Heart right ventricle (tissue), 16 donors: ENCODE results near the gene FYTTD1. TPM values are rescaled to one million over a fixed set of nuclear protein-coding genes. Genes with fewer than 3 reads are reported as not detected.
A peak's percentile ranks its signal among the peaks of the same experiment; 100 is the strongest.

ENCODE experiments used
- ATAC-seq, 8 donors: fragments of 200-7000 bp; cut with Tn5 transposase; one replicate each; pipeline ENCODE4 v1.9.1; 2020; ENCODE audit warnings: mild to moderate bottlenecking in 8 of 8, moderate library complexity in 8 of 8, moderate number of reproducible peaks in 1 of 8
- DNase-seq, 2 donors: peaks; one replicate each; pipeline ENCODE4 v3.0.0-alpha.2; 2020
- H3K27ac ChIP-seq, 10 donors: fragments of 200-600 bp; sonication (generic) in 2 of 10; one replicate each; pipeline versions ENCODE4 v1.5.0 to v1.8.0; 2020 to 2022; ENCODE audit warnings: mild to moderate bottlenecking in 3 of 10
- H3K27me3 ChIP-seq, 7 donors: fragments of 200-600 bp; one replicate each; pipeline ENCODE4 v1.8.0; 2021 to 2022; ENCODE audit warnings: mild to moderate bottlenecking in 2 of 7
- H3K36me3 ChIP-seq, 9 donors: fragments of 200-600 bp; sonication (generic) in 1 of 9; one replicate each; pipeline versions ENCODE4 v1.5.0 to v1.8.0; 2020 to 2022; ENCODE audit warnings: mild to moderate bottlenecking in 2 of 9
- H3K4me1 ChIP-seq, 9 donors: fragments of 200-600 bp; sonication (generic) in 1 of 9; one replicate each; pipeline versions ENCODE4 v1.5.0 to v1.8.0; 2020 to 2022; ENCODE audit warnings: mild to moderate bottlenecking in 4 of 9
- H3K4me3 ChIP-seq, 10 donors: fragments of 200-600 bp; sonication (generic) in 2 of 10; one replicate each; pipeline versions ENCODE4 v1.5.0 to v1.8.0; 2020 to 2022; ENCODE audit warnings: mild to moderate bottlenecking in 7 of 10, moderate library complexity in 2 of 10
- H3K9me3 ChIP-seq, 11 donors: fragments of 200-600 bp in 10 of 11; sonication (generic) in 2 of 11; one replicate each; pipeline versions ENCODE4 v1.5.0 to v1.8.0; 2013 to 2022; ENCODE audit warnings: mild to moderate bottlenecking in 2 of 11, control low read depth in 1 of 11, moderate library complexity in 1 of 11
- WGBS, 2 donors: extraction: QIAGEN DNeasy Blood & Tissue Kit; methylation state at CpG; one replicate each; pipeline ENCODE4 v1.1.7; 2013; ENCODE audit warnings: inconsistent platforms in 1 of 2; 5-methylcytosine and 5-hydroxymethylcytosine counted together
- intact Hi-C, 10 donors: fragments of 100-400 bp; cut with DNase I; formaldehyde crosslinking; loops; one replicate each; pipeline versions ENCODE4 v1.11.1 to v1.14.2; 2022
- polyA plus RNA-seq, 2 donors: library from polyadenylated mRNA; stranded (reverse); fragments of 200-250 nt; gene quantifications; one replicate each; pipeline ENCODE4 v1.2.3, GENCODE V29; 2013
- total RNA-seq, 10 donors: library from RNA; stranded (reverse); fragmentation: NEBNext Ultra II Directional in 3 of 10; extraction: Animal tissue kit (Norgen Biotek cat#: 25700) in 3 of 10; gene quantifications; one replicate each; pipeline versions ENCODE4 v1.2.1 to v1.2.4, GENCODE V29; 2021 to 2023
- TF ChIP-seq, protein P1 (sequence below), 9 donors: fragments of 200-600 bp; sonication (generic) in 2 of 9; IDR thresholded peaks; one replicate each; pipeline versions ENCODE4 v1.5.0 to v1.8.0; 2021 to 2022; ENCODE audit warnings: antibody characterized with exemption in 9 of 9, mild to moderate bottlenecking in 5 of 9, moderate library complexity in 1 of 9
- donor health status: Arrhythmogenic right ventricular cardiomyopathy.
- donor health status: ischemic (EF 13 %, LVEDD 7.1; RV severe dilation, severe dysfunction).
- donor health status: healthy with polysubstance abuse.
- donor health status: DM: no; HTN: yes; CAD: no.
- donor health status: DM: no; HTN: no; CAD: no.
- donor health status: ischemic (EF 25% LVEDD 6.9; RV normal size, moderate dysfunction).
- donor health status: ischemic (EF 25% LVEDD 5.7; RV mildly dilated, moderate dysfunction).
- donor health status: healthy.
- donor health status: DM: yes; HTN: yes; CAD: no.
- donor health status: Ischemic cardiomyopathy.
- donor health status: ischemic (EF 35%, LVEDD 5.7; RV mildly dilated, moderate dysfunction).
- donor health status: nonischemic (EF 11% LVEDD 7.7; RV severe dilation, severe dysfunction).
- donor health status: DM: yes; HTN: yes; CAD: no.
- donor health status: PGD.
- donor health status: ischemic (EF 29% LVEDD 5.4; RV normal size, mild dysfunction).
- donor health status: nonischemic (EF 23%, LVEDD 6.1; RV moderate dilation, normal function).

Gene FYTTD1
- total and polyA plus RNA-seq, 12 donors = 16.5 to 111 (median 77.9) TPM

DNA sequence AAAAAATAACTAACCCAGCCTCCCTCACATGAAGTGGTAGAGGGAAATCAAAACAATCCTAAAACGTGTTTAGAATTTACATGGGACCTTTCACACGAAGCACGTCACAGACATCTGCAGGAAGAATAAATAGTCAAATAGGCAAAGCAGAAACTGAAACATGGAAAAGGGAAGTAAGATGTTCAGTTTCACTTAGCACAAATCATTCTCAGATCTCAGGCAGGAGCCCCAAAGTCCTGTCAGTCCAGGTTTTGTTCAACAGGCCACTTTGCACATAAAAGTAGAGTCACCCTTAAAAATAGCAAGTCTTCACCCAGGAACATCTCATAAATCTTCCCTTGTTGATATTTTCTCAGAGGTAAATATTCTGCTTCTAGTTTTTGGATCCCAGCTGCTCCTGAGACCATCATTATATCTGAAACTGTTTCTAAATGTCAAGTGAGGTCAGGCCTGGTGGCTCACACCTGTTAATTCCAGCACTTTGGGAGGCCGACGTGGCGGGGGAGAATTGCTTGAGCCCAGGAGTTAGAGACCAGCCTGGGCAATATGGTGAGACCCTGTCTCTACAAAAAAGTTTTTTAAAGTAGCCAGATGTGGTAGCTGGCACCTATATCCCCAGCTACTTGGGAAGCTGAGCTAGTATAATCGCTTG is 14.9 kb upstream of the FYTTD1 start:
- peak overlapping the region in 4 of 10 donors; percentile 89 to 95 (median 91) for H3K27ac ChIP-seq

GRCh38 chr3:197736010-197736490 is 13.6 kb upstream of the FYTTD1 start:
- TF ChIP-seq, protein P1, sequence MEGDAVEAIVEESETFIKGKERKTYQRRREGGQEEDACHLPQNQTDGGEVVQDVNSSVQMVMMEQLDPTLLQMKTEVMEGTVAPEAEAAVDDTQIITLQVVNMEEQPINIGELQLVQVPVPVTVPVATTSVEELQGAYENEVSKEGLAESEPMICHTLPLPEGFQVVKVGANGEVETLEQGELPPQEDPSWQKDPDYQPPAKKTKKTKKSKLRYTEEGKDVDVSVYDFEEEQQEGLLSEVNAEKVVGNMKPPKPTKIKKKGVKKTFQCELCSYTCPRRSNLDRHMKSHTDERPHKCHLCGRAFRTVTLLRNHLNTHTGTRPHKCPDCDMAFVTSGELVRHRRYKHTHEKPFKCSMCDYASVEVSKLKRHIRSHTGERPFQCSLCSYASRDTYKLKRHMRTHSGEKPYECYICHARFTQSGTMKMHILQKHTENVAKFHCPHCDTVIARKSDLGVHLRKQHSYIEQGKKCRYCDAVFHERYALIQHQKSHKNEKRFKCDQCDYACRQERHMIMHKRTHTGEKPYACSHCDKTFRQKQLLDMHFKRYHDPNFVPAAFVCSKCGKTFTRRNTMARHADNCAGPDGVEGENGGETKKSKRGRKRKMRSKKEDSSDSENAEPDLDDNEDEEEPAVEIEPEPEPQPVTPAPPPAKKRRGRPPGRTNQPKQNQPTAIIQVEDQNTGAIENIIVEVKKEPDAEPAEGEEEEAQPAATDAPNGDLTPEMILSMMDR (IDR thresholded peaks at IDR 0.05) = no peak
- DNase-seq (peak in 1 of 2 donors; percentile 18), ATAC-seq (peak; percentile 1 to 28 (median 17))
- 1 to 3% methylated on average over 17 of the region's 17 CpGs for WGBS, 2 donors
- Histone ChIP-seq H3K27ac (peak overlapping the region in 9 of 10 donors; percentile 84 to 95 (median 90)), H3K36me3 (peaks cover 0 to 5% (median 0%) of the 10 kb centered on the region in 9 donors), H3K9me3 (no peaks in the 10 kb centered on the region), H3K27me3 (no peaks in the 10 kb centered on the region), H3K4me3 (peak overlapping the region; percentile 78 to 100 (median 92)), H3K4me1 (peaks cover 5 to 28% (median 24%) of the 10 kb centered on the region in 9 donors)
- intact Hi-C loops = no loop called here

More for the DNA sequence above, 14.9 kb upstream of the FYTTD1 start:
- peaks cover 0 to 5% (median 0%) of the 10 kb centered on the region in 9 donors for H3K36me3 ChIP-seq
- intact Hi-C loops = no loop called here
- 91 to 94% methylated on average over 7 of the region's 7 CpGs for WGBS, 2 donors
- ATAC-seq (no peak), DNase-seq (no peak)
- TF ChIP-seq, protein P1 (IDR thresholded peaks at IDR 0.05) = no peak
- H3K9me3 ChIP-seq = no peaks in the 10 kb centered on the region
- peaks cover 5 to 32% (median 24%) of the 10 kb centered on the region in 9 donors for H3K4me1 ChIP-seq
- no peak overlapping the region for H3K4me3 ChIP-seq
- H3K27me3 ChIP-seq = no peaks in the 10 kb centered on the region

GRCh38 chr3:197736491-197737318 is 13.0 kb upstream of the FYTTD1 start, which contains the start of gene RUBCN:
TSS of gene RUBCN (minus strand) at chr3:197736904. CDS start at chr3:197736719, 185 bp downstream.
- H3K9me3 ChIP-seq = no peaks in the 10 kb centered on the region
- peaks cover 5 to 28% (median 24%) of the 10 kb centered on the region in 9 donors for H3K4me1 ChIP-seq
- intact Hi-C loops = no loop called here
- no peaks in the 10 kb centered on the region for H3K27me3 ChIP-seq
- TF ChIP-seq, protein P1 (IDR thresholded peaks at IDR 0.05) = peak in 1 of 9 donors; percentile 5
- H3K36me3 ChIP-seq = peaks cover 0 to 5% (median 0%) of the 10 kb centered on the region in 9 donors
- H3K27ac ChIP-seq = peak within 1 kb of the TSS; percentile 66 to 95 (median 90)
- peak within 1 kb of the TSS; percentile 78 to 100 (median 92) for H3K4me3 ChIP-seq
- ATAC-seq = peak; percentile 99 to 100 (median 99)
- DNase-seq = peak; percentile 93 to 95
- WGBS, 2 donors = 0% methylated on average over 89 to 92 of the region's 92 CpGs

DNA sequence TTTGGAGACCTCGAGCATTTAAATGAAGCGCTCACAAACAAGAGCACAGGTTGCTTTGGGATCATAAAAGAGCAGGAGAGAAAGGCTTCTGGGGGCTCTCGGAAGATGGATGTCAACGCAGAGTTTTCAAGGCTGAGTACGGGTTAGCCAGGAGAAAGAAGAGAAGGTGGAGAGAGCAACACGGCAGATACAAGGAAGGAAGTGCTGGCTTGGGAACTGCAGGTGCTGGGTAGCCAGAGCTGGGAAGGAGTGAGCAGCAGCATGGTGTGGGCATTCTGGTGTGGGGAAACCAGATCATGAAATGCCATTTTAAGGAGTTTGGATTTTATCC is 12.4 kb upstream of the FYTTD1 start:
- TF ChIP-seq, protein P1 (IDR thresholded peaks at IDR 0.05) = no peak
- peak overlapping the region in 9 of 10 donors; percentile 74 to 95 (median 89) for H3K27ac ChIP-seq
- 0 to 2% methylated on average over 6 of the region's 6 CpGs for WGBS, 2 donors
- intact Hi-C loops = no loop called here
- ATAC-seq (peak in 3 of 8 donors; percentile 3 to 18 (median 3)), DNase-seq (no peak)
- peaks cover 5 to 28% (median 24%) of the 10 kb centered on the region in 9 donors for H3K4me1 ChIP-seq
- H3K4me3 ChIP-seq = peak overlapping the region; percentile 45 to 100 (median 92)
- H3K9me3 ChIP-seq = no peaks in the 10 kb centered on the region
- H3K27me3 ChIP-seq = no peaks in the 10 kb centered on the region
- H3K36me3 ChIP-seq = peaks cover 0 to 5% (median 0%) of the 10 kb centered on the region in 9 donors
